Esophagus muscularis mucosa (tissue), 3 donors: ENCODE data around the gene SEMA6C.

Experiments
- POLR2AphosphoS5 ChIP-seq, 2 donors: sonication (generic); formaldehyde crosslinking; IDR thresholded peaks; one replicate each; pipeline ENCODE4 v1.6.1; 2017; ENCODE audit warnings: antibody characterized with exemption in 2 of 2
- TF ChIP-seq, protein P1 (sequence below), 3 experiments: fragments of 200-600 bp in 2 of 3; fragments of 450-650 bp in 1 of 3; sonication (generic) in 2 of 3; IDR thresholded peaks; one replicate each; pipeline ENCODE4 v1.5.1; 2017 to 2019; ENCODE audit warnings: antibody characterized with exemption in 3 of 3, mild to moderate bottlenecking in 2 of 3, moderate library complexity in 1 of 3

- TF ChIP-seq, protein P1, sequence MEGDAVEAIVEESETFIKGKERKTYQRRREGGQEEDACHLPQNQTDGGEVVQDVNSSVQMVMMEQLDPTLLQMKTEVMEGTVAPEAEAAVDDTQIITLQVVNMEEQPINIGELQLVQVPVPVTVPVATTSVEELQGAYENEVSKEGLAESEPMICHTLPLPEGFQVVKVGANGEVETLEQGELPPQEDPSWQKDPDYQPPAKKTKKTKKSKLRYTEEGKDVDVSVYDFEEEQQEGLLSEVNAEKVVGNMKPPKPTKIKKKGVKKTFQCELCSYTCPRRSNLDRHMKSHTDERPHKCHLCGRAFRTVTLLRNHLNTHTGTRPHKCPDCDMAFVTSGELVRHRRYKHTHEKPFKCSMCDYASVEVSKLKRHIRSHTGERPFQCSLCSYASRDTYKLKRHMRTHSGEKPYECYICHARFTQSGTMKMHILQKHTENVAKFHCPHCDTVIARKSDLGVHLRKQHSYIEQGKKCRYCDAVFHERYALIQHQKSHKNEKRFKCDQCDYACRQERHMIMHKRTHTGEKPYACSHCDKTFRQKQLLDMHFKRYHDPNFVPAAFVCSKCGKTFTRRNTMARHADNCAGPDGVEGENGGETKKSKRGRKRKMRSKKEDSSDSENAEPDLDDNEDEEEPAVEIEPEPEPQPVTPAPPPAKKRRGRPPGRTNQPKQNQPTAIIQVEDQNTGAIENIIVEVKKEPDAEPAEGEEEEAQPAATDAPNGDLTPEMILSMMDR (IDR thresholded peaks at IDR 0.05) = no peak
- no peak for TF ChIP-seq POLR2AphosphoS5 (IDR thresholded peaks at IDR 0.05)
These were observed 24.8 kb upstream of the SEMA6C start for GRCh38 chr1:151171190-151171589.
